Measurements from ENCODE around the gene NPFFR1.

DNA sequence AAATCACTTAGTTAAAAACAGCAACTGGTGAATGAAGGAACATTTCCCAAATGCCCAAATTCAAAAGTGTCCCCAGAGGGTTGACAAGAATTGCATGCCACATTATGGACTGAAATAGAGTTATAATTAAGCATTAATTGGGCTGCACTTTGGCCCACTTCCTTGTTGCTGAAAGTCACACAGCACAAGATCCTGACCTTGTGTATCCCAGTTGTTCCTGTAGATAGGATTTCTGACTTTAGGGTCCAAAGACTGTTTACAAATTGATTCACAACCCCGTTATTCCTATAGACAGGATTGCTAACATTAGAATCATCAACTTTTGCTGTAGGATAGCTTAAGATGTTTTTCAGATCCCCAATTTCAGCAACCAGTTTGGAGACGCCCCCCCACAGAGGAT lies 31.5 kb upstream of the NPFFR1 start:
- TF ChIP-seq POLR2A (IDR thresholded peaks at IDR 0.05) = no peak
- TF ChIP-seq, protein P1, sequence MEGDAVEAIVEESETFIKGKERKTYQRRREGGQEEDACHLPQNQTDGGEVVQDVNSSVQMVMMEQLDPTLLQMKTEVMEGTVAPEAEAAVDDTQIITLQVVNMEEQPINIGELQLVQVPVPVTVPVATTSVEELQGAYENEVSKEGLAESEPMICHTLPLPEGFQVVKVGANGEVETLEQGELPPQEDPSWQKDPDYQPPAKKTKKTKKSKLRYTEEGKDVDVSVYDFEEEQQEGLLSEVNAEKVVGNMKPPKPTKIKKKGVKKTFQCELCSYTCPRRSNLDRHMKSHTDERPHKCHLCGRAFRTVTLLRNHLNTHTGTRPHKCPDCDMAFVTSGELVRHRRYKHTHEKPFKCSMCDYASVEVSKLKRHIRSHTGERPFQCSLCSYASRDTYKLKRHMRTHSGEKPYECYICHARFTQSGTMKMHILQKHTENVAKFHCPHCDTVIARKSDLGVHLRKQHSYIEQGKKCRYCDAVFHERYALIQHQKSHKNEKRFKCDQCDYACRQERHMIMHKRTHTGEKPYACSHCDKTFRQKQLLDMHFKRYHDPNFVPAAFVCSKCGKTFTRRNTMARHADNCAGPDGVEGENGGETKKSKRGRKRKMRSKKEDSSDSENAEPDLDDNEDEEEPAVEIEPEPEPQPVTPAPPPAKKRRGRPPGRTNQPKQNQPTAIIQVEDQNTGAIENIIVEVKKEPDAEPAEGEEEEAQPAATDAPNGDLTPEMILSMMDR (IDR thresholded peaks at IDR 0.05) = no peak
